Raji (cell line): ENCODE data around the gene SCML2.

ENCODE experiments used
- POLR2A ChIP-seq: IDR thresholded peaks from 2 replicates; pipeline ENCODE4 v1.6.1; 2011; ENCODE audit warnings: low read depth, low read length, control low read depth; ENCODE audit not compliant: insufficient read depth

SCML2 gene

DNA sequence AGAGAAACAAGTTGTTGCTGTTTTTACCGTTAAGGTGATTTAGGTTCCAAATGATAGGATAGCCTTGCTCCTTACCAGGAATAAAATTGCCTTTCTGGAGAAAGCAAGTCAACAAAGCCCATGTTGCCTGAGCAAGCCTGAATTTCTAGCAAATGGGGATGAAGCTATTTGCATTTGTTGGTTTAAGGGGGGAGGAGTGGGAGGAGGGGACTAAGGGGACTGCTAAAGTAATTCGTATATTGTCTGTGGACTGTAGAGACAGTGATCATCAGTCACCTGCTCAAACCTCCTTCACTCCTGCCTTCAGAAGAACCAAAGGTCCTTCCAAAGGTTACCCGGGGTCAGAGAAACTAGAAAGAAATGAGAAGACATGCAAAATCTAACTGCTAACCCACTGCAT lies 65.8 kb downstream of the SCML2 start:
- TF ChIP-seq POLR2A = no peak

- no peak for TF ChIP-seq POLR2A
Measured at GRCh38 chrX:18286322-18286831, 68.1 kb downstream of the SCML2 start.

- TF ChIP-seq POLR2A = no peak
Measured at GRCh38 chrX:18278449-18278848, 76.0 kb downstream of the SCML2 start.

- no peak for TF ChIP-seq POLR2A
Measured at GRCh38 chrX:18272222-18272621, 82.3 kb downstream of the SCML2 start.

DNA sequence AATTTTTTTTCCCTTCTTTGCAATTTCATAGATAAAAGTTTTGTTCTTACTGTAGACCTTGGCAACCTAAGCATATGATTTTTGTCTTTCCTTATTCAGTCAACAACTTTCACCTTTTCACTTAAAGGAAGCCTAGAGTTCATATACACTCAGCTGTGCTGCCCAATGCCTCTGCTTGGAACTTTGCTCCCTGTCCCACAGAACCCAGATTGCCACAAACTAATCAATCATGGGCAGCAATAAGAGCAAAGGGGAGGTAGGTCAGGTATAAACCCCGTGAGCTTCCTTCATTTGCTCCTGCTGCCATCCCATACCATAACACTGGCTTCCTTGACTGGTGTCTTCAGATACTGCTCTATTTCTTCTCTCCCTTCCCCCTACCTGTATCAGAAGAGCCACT lies 82.8 kb downstream of the SCML2 start:
- TF ChIP-seq POLR2A = no peak

GRCh38 chrX:18271309-18271708 lies 83.2 kb downstream of the SCML2 start:
- TF ChIP-seq POLR2A = no peak

DNA sequence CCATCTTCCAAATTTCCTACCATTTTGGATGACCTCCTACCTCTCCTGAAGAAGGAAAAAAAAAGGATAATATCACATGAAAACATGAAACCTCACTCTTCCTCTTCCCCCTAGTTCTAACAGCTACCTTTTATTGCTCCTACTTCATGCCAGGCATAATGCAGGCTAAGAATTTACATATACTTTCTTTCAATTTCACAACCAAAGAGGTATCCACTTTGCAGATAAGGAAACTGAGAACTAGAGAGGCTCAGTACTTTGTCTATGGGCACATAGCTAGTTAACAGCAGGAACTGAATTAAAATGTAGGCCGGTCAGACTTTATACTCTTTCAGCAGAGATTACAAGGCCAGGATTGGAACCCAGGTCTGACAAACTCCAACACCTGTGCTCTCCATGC lies 99.4 kb downstream of the SCML2 start:
- no peak for TF ChIP-seq POLR2A

DNA sequence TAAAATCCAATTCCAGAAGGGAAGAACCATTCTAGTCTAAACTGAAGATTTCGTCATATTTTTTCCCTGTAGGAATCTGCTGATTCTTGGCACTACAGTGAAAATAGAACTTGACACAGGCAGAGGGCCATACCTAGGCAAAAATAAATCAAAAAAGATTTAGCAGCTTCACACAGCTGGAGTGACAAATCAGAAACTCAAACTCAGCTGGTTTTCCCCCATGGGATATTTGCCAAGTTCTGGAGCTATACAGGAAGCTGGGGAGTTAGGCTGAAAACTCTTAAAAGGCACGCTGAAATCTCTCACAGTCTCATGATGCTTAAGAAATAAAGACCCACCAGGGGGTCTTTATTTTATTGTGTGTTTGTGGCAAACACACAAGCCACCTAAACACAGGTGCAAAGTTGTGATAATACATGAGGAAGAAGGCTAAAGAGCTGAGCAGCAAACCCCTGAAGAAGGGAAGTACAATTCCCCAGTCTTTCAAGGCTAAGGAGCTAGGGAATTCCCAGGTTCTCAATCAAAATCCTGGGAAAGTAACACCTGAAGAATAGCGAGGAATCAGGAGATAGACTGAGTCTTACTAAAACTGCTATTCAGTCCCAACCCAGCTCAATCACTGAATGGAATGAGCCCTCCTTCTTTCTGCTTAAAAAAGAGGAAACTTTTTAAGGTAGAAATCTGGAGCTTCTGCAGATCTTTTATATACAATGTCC lies 101.7 kb downstream of the SCML2 start:
- TF ChIP-seq POLR2A = no peak

GRCh38 chrX:18228069-18228468 lies 126.4 kb downstream of the SCML2 start:
- no peak for TF ChIP-seq POLR2A

GRCh38 chrX:18227458-18227857 lies 127.0 kb downstream of the SCML2 start:
- TF ChIP-seq POLR2A = no peak

- no peak for TF ChIP-seq POLR2A
Measured at GRCh38 chrX:18220786-18221185, 133.7 kb downstream of the SCML2 start, which contains the start of gene BEND2. TSS of gene BEND2 (minus strand) at chrX:18220886. CDS start at chrX:18220750, 136 bp downstream.

DNA sequence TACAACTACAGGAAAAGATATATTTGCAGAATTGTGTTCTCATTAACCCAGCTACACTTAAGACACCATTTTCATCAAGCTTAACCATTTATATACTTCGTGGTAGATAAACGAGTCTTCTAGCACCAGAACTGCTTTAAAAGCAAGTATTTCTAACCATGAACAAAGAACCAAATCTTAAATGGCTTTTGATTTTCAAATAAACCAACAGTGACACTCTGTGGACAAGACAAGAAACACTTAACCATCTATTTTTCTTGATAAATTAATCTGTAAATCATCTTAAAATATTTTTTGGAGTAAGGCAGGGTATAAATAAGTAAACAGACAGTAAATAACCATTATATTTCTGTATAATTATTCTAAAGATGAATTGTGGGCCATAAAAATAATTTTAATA lies 144.0 kb downstream of the SCML2 start:
- no peak for TF ChIP-seq POLR2A

GRCh38 chrX:18206657-18207056 lies 147.8 kb downstream of the SCML2 start:
- TF ChIP-seq POLR2A = no peak

DNA sequence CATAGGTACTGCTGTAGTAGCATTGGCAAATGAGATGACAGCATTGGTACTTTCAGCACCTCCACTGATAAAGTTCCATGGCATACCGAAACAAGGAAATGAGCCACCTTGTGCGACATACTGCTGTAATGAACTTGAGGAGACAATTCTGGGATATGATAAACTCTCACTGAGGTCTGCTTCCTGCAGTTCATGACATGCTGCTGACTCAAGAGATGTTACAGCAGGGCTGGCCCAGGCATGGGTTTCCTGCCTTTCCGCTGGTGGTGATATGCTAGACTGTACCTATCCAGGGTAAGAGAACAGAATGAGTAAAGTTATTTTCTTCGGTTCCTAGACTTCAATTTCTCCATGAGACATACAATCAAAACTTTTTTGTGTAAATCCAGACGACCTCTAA lies 150.9 kb downstream of the SCML2 start:
- TF ChIP-seq POLR2A = no peak

DNA sequence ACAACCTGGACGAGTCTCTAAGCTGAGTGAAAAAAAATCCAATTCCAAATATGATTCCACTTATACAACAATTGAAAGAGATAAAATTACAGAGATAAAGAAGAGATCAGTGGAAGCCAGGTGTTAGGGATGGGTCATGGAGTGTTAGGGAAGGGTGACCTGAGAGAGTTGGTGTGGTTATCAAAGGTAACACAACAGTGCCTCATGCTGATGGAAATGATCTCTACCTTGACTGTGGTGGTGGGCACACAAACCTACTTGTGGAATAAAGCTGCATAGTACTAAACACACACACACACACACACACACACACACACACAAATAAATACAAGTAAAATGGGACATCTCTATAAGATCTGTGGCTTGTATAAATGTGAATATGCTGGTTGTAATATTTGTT lies 159.8 kb downstream of the SCML2 start:
- no peak for TF ChIP-seq POLR2A
